ENCODE measurements around the gene ENPP5. TPM values are rescaled to one million over a fixed set of nuclear protein-coding genes. Genes with fewer than 3 reads are reported as not detected.
A peak's percentile ranks its signal among the peaks of the same experiment; 100 is the strongest.

Gene ENPP5
- total RNA-seq = 1 to 10 TPM; 1.4 to 2.0 TPM

DNA sequence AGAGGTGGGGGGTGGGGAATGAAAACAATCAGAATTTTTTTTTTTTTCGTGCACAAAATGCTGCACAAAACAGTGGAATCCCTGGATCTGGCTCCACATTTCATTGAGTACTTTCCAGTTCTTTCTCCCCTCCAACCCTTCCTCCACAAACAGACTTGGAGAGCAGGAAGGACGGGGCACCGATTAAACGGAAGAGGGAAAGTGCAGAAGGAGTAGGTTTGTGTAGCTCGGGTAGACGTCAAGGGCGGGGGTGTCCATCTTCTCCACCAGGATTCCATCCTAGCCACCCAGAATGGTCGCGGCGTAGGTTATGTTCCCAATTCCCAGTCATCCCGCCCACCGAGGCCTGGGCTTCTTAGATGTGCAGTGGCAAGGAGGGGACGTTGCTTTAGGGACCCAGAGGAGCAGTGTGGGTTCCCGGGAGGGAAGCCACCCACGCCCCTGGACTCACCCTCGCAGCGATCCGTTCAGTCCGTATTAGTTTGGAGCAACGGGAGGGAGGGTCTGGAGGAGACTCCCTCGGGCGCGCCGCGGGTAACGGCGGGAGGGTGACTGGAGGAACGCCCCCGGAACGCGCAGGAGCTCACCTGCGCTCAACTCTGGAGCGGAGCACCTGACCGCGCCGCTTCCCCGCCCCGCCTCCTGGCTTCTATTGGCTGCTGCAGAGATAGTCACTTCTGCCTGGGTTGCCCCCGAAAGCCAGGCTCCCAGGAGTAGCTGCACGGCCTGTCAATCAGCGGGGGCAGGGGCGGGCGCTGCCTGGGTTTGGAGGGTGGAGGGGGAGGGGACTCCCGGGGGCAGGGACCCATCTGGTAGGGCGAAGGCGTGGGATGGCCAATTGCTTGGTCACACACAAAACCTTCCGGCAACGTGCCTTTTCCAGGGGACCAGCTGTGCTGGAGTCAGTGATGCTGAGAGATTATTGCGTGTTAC, at the start of gene ENPP5:
Gene ENPP5, minus strand, starts transcription at position 624 of the 933 bp plus-strand sequence. CDS start 2,718 bp downstream, outside the sequence.
- H3K4me1 Mint-ChIP-seq = peaks cover 7% of the 10 kb centered on the region
- ATAC-seq (ENCODE audit: low read depth) (peak; percentile 90), DNase-seq (peak; percentile 67)
- H3K27ac Mint-ChIP-seq = no peak within 1 kb of the TSS
- H3K36me3 Mint-ChIP-seq = no peaks in the 10 kb centered on the region
- POLR2A ChIA-PET = no interaction called here
- peaks cover 28% of the 10 kb centered on the region for H3K27me3 Mint-ChIP-seq
- no peaks in the 10 kb centered on the region for H3K9me3 Mint-ChIP-seq
- H3K4me3 Mint-ChIP-seq = peak within 1 kb of the TSS; percentile 82

- POLR2A ChIA-PET = no interaction called here
- Mint-ChIP-seq H3K9me3 (no peaks in the 10 kb centered on the region), H3K4me1 (peaks cover 7% of the 10 kb centered on the region), H3K4me3 (no peak overlapping the region), H3K36me3 (no peaks in the 10 kb centered on the region), H3K27ac (no peak overlapping the region), H3K27me3 (peaks cover 5% of the 10 kb centered on the region)
- ATAC-seq (ENCODE audit: low read depth) (no peak), DNase-seq (no peak)
Observed at GRCh38 chr6:46219661-46220060, 48.9 kb upstream of the ENPP5 start.

DNA sequence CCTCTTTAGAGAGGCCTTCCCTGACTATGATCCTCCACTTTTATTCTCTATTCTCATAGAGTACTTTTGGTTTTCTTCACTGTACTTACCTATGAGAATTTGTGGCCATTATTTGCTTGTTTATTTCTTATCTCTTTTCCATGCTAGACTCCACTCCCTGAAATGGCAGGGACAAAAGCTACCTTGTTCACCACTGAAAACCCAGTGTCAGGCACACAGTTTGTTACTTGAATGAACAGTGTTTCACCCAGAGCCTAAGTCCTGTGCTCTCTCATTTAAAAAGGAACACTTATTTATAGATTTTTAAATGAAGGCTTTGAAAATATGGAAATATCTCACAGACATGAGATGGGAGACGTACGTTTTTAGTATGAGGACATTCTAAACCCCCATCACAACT, 47.7 kb upstream of the ENPP5 start:
- POLR2A ChIA-PET = no interaction called here
- H3K27ac Mint-ChIP-seq = no peak overlapping the region
- DNase-seq (no peak), ATAC-seq (ENCODE audit: low read depth) (no peak)
- H3K36me3 Mint-ChIP-seq = no peaks in the 10 kb centered on the region
- no peaks in the 10 kb centered on the region for H3K9me3 Mint-ChIP-seq
- H3K4me3 Mint-ChIP-seq = no peak overlapping the region
- peaks cover 7% of the 10 kb centered on the region for H3K4me1 Mint-ChIP-seq
- peaks cover 5% of the 10 kb centered on the region for H3K27me3 Mint-ChIP-seq

GRCh38 chr6:46217671-46218131, 46.9 kb upstream of the ENPP5 start:
- Mint-ChIP-seq H3K4me1 (peaks cover 7% of the 10 kb centered on the region), H3K9me3 (no peaks in the 10 kb centered on the region), H3K4me3 (no peak overlapping the region), H3K27me3 (peaks cover 3% of the 10 kb centered on the region), H3K27ac (no peak overlapping the region), H3K36me3 (no peaks in the 10 kb centered on the region)
- DNase-seq (no peak), ATAC-seq (ENCODE audit: low read depth) (no peak)
- POLR2A ChIA-PET = no interaction called here

DNA sequence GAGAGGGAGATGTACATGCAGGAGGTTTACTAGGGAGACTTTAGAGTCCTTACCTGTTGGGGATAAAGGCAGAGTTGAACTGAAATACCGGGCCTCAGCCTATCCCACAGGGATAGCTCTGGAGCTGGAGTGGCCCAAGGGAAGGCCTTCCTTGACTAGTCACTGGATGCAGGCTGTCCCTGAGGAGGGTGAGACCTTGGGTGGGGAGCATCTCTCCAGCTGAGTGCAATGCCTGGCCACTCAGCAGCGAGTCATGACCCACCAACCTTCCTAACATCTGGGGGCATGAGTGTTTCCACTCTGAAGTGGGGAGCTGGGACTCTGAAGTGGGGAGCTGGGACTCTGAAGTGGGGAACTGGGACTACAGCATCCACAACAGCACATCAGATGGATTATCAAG, 46.1 kb upstream of the ENPP5 start:
- no peak for DNase-seq
- no peaks in the 10 kb centered on the region for H3K36me3 Mint-ChIP-seq
- POLR2A ChIA-PET = no interaction called here
- H3K27ac Mint-ChIP-seq = no peak overlapping the region
- H3K4me1 Mint-ChIP-seq = peaks cover 7% of the 10 kb centered on the region
- peaks cover 3% of the 10 kb centered on the region for H3K27me3 Mint-ChIP-seq
- H3K4me3 Mint-ChIP-seq = no peak overlapping the region
- ATAC-seq (ENCODE audit: low read depth) = no peak
- no peaks in the 10 kb centered on the region for H3K9me3 Mint-ChIP-seq

DNA sequence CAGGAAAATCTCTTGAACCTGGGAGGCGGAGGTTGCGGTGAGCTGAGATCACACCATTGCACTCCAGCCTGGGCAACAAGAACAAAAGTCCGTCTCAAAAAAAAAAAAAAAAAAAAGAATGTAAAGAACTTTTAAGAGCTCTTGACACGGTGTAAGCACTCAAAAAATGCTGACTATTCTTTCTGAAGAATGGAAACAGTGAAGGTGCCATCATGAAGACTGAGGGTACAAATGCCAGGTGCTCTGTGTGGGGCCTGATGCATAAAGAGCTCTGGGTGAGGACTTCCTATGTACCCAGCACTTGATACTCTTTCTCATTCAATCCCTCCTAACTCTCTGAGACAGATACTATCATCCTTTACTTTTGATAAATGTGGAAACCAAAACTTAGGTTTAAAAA, 45.0 kb upstream of the ENPP5 start:
- Mint-ChIP-seq H3K27me3 (no peaks in the 10 kb centered on the region), H3K4me1 (peaks cover 6% of the 10 kb centered on the region), H3K27ac (no peak overlapping the region), H3K9me3 (no peaks in the 10 kb centered on the region), H3K36me3 (no peaks in the 10 kb centered on the region), H3K4me3 (no peak overlapping the region)
- POLR2A ChIA-PET = no interaction called here
- no peak for ATAC-seq (ENCODE audit: low read depth)
- DNase-seq = no peak

DNA sequence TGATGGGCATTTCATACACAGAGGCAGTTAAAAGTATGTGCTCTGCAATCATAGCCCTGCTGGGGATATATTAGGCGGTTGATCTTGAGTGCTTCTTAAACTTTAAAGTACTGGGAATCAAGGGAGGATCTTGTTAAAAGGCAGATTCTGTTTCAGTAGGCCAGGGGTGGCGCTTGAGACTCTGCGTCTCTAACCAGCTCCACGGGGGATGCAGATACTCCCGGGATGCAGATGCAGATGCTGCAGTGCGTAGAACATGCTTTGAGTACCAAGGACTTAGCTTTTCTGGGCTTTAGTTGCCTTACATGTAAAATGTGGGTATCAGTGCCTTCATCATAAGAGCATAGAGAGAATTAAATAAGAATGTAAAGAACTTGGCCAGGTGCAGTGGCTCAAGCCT, 44.4 kb upstream of the ENPP5 start:
- POLR2A ChIA-PET = no interaction called here
- H3K27ac Mint-ChIP-seq = no peak overlapping the region
- no peaks in the 10 kb centered on the region for H3K9me3 Mint-ChIP-seq
- no peak overlapping the region for H3K4me3 Mint-ChIP-seq
- H3K36me3 Mint-ChIP-seq = no peaks in the 10 kb centered on the region
- no peak for ATAC-seq (ENCODE audit: low read depth)
- H3K4me1 Mint-ChIP-seq = peaks cover 2% of the 10 kb centered on the region
- H3K27me3 Mint-ChIP-seq = peaks cover 3% of the 10 kb centered on the region
- no peak for DNase-seq

- Mint-ChIP-seq H3K4me1 (peaks cover 2% of the 10 kb centered on the region), H3K9me3 (no peaks in the 10 kb centered on the region), H3K27me3 (peaks cover 7% of the 10 kb centered on the region), H3K27ac (no peak overlapping the region), H3K4me3 (no peak overlapping the region), H3K36me3 (no peaks in the 10 kb centered on the region)
- no peak for ATAC-seq (ENCODE audit: low read depth)
- DNase-seq = no peak
- POLR2A ChIA-PET = no interaction called here
Observed at GRCh38 chr6:46211917-46212316, 41.1 kb upstream of the ENPP5 start.

- Mint-ChIP-seq H3K27me3 (peaks cover 9% of the 10 kb centered on the region), H3K9me3 (no peaks in the 10 kb centered on the region), H3K27ac (no peak overlapping the region), H3K4me3 (no peak overlapping the region), H3K4me1 (no peaks in the 10 kb centered on the region), H3K36me3 (no peaks in the 10 kb centered on the region)
- POLR2A ChIA-PET = no interaction called here
- ATAC-seq (ENCODE audit: low read depth) (no peak), DNase-seq (no peak)
Observed at GRCh38 chr6:46210294-46210693, 39.5 kb upstream of the ENPP5 start.

DNA sequence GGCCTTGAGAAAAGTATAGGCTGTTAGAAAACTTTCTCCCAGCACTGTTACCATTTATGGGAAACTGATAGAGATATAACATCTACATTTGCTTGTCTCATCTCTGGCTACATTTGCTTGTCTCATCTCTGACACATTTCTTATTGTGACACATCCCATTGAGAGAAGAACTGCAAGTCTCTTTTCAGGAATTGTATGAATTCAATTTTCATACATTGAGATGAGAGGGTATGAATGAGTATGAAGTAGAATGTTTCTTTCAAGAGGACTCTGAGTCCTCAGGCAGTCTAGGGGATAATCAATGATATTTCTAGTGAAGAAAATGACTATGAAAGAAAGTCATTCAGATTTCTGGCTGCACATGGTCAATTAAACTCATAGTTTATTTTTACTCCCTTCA, 37.5 kb upstream of the ENPP5 start:
- Mint-ChIP-seq H3K4me3 (no peak overlapping the region), H3K27ac (no peak overlapping the region), H3K36me3 (no peaks in the 10 kb centered on the region), H3K4me1 (no peaks in the 10 kb centered on the region), H3K27me3 (peaks cover 13% of the 10 kb centered on the region), H3K9me3 (no peaks in the 10 kb centered on the region)
- ATAC-seq (ENCODE audit: low read depth) = no peak
- POLR2A ChIA-PET = no interaction called here
- no peak for DNase-seq

- POLR2A ChIA-PET = no interaction called here
- ATAC-seq (ENCODE audit: low read depth) (no peak), DNase-seq (no peak)
- Mint-ChIP-seq H3K9me3 (no peaks in the 10 kb centered on the region), H3K4me1 (no peaks in the 10 kb centered on the region), H3K27ac (no peak overlapping the region), H3K36me3 (no peaks in the 10 kb centered on the region), H3K27me3 (peaks cover 13% of the 10 kb centered on the region), H3K4me3 (no peak overlapping the region)
Observed at GRCh38 chr6:46207174-46207573, 36.4 kb upstream of the ENPP5 start.

GRCh38 chr6:46204880-46205650, 34.3 kb upstream of the ENPP5 start:
- H3K4me1 Mint-ChIP-seq = no peaks in the 10 kb centered on the region
- no peaks in the 10 kb centered on the region for H3K36me3 Mint-ChIP-seq
- H3K27me3 Mint-ChIP-seq = peaks cover 14% of the 10 kb centered on the region
- DNase-seq = no peak
- no peak overlapping the region for H3K27ac Mint-ChIP-seq
- no peaks in the 10 kb centered on the region for H3K9me3 Mint-ChIP-seq
- POLR2A ChIA-PET = no interaction called here
- no peak overlapping the region for H3K4me3 Mint-ChIP-seq
- ATAC-seq (ENCODE audit: low read depth) = no peak

DNA sequence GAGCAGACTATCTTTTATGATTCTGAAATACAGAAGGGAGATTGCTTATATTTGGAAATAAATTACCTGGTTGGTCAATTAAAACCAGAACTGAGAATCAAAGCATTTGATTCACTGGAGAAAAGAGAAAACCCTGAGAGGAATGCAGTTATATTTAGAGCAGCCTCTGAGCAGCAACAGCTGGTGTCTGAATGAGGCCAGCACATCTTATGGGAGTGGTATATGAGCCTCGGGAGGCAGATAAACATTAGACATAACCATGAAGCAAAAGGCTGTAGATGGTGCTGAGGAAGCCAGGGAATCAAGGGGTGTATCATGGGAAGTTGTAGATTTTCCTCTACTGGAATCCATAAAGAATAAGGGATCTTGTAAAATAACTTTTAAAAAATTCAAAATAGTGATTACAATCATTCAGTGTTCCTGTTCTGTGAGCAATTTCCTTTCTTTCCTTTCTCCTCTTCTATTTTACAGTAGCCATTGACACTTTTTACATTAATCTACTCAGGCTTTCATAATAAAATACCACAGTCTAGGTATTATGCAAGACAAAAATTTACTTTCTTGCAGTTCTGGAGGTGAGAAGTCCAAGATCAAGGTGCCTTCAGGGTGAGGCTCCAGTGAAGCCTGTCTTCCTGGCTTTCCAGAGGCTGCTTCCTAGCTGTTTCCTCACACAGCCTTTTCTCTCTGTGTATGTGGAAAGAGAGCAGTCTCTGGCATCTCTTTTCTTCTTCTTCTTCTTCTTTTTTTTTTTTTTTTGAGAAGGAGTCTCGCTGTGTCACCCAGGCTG, 32.8 kb upstream of the ENPP5 start:
- no peaks in the 10 kb centered on the region for H3K9me3 Mint-ChIP-seq
- no peaks in the 10 kb centered on the region for H3K4me1 Mint-ChIP-seq
- ATAC-seq (ENCODE audit: low read depth) (no peak), DNase-seq (no peak)
- no peak overlapping the region for H3K4me3 Mint-ChIP-seq
- no peaks in the 10 kb centered on the region for H3K36me3 Mint-ChIP-seq
- peaks cover 15% of the 10 kb centered on the region for H3K27me3 Mint-ChIP-seq
- no peak overlapping the region for H3K27ac Mint-ChIP-seq
- POLR2A ChIA-PET = interaction anchor here (0.7 kb wide), 1 partner anchor 34 kb away, joined by 4 read pairs; no protein-coding TSS in a partner anchor

Measured in activated naive CD8-positive, alpha-beta T cell treated with anti-CD3 and anti-CD28 coated beads, Interleukin-2, amount 10 ng/mL, durations not matched to agents 7 days and 5 days (primary cell).